GM19035 (cell line): ENCODE results near the gene DAPP1.
"Not testable (repeated sequence)": the region's sequence is repeated elsewhere in the genome, so short reads cannot be mapped to it uniquely, and the experiment has no call there.

Experiments used
- ATAC-seq: cut with Tn5 transposase; IDR thresholded peaks from one replicate; pipeline ENCODE4 v1.9.1; 2021; ENCODE audit not compliant: unreplicated experiment

Gene DAPP1

DNA sequence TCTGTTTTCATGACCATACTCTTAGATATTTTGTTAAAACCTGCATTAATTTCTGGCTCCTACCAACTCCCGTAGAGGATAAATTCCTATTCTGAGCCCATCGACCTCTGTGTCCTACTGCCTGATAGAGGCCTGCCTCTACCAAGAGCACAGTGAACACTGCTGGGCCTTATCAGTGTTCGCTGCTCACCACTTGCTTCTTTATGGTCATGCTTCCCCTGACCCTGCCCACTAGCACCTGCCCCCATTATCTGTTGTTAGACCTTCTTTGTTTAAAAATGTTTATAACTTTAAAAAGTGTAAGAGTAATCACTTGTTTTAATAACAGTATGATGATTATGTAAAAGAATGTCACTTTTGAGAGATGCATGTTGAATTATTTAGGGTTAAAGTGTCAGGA, 6.1 kb downstream of the DAPP1 start:
- no peak for ATAC-seq

- no peak for ATAC-seq
These were observed 7.5 kb downstream of the DAPP1 start for GRCh38 chr4:99824070-99824599.

GRCh38 chr4:99825272-99825671, 8.6 kb downstream of the DAPP1 start:
- no peak for ATAC-seq

- ATAC-seq, result no peak
These were observed 9.4 kb downstream of the DAPP1 start for GRCh38 chr4:99826016-99826415.

- ATAC-seq, result no peak
These were observed 10.8 kb downstream of the DAPP1 start for GRCh38 chr4:99827454-99827853.

DNA sequence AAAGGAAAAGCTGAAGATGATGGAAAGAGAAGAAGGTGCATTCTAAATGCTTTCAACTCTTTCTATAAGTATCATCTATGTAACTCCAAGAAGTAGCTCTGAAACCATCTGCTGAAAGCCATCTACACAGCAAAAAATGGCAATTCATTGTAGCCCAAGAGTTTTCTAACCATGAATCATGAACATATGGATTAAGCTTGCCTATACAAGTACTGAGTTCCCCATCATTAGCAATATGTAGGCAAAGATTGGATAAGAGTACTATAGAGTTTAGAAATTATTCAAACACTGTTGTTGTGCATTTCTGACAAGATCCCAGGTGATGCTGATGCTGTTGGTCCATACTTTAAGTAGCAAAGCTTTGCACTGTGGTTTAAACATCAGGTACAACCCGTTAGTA, 11.2 kb downstream of the DAPP1 start:
- no peak for ATAC-seq

DNA sequence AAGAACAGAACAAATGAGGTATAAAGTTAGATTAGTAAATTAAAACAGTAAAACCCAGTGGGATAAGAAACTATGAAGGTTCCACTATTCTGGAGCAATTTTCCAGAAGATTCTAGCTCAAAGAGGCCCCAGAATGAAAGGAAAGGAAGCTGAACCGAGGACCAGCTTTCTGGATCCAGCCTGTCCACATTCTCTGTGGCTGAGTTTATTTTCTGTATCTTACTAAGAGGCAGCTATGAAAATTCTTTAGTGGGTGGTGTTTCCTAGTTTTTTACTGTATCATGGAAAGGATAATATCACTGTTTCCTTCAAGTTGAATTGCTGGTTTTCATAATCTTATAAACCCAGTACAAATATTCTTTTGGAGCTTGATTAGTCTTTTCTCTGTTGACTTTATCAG, 11.8 kb downstream of the DAPP1 start:
- ATAC-seq, result no peak

- not testable (repeated sequence) for ATAC-seq
These were observed 13.4 kb downstream of the DAPP1 start for GRCh38 chr4:99830051-99830450.

DNA sequence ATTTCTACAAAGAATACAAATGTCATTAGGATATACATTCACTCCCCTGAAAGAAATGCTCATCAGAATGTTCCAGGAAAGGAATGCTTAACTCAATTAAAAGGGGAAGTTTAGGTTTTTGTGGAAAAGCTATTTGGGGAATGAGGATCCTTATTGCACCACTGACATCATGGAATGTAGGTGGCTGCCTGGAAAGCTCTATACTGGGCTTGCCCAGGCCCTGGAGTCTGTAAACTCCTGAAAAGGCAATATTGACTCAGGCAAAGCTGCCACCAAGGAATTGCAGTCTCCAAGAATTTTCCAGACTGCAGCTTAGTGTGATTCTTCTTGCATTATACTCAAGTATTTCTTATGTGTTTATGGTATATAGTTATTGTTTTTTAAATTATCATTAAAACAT, 15.7 kb downstream of the DAPP1 start:
- ATAC-seq, result no peak

DNA sequence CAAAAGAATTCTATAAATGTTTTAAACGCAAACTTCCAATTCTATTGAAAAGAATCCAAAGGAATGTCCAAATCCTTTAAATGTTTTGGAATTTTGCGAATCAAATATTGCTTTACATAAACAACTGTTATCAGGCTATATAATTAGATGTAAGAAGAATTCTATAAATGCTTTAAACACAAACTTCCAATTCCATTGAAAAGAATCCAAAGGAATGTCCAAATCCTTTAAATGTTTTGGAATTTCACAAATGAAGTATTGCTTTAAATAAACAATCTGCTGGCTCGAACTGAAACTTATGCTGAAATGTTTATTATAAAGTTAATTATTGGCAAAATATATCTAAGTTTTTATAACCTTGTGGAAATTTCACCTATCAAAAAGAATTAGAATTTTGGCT, 16.1 kb downstream of the DAPP1 start:
- ATAC-seq, result no peak

GRCh38 chr4:99833756-99834155, 17.1 kb downstream of the DAPP1 start:
- ATAC-seq, result no peak

DNA sequence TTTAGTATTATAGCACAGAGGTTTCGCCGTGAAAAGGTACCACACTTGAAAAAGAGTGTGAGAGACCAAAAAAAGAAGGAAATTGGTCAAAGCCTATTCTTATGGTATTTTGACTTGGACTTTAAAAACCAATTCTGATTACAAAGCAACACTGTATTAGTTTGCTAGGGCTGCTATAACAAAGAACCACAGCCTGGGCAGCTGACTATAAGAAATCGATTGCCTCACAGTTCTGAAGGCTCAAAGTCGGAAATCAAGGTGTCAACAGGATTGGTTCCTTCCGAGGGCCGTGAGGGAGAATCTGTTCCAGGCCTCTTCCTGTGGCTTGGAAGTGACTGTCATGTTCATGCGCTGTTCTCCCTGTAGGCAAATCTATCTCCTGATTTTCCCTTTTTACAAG, 17.9 kb downstream of the DAPP1 start:
- no peak for ATAC-seq

DNA sequence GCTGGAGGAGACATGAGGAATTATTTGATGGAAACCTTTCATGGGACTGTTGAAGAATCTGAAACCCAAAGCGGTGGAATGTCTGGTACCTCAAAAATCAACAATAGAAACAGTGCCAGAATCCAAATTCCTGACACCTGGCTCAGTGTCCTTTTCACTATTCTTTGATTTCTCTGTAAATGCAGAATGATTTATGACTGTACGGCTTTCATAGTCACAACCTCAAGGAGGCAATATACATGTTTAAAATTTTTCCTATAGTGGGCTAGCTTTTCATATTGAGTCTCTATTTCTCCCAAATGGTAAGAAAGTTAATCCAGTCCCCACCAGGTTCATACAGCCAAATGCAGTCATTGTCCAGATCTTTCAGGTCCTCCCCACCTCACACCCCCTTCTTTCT, 19.3 kb downstream of the DAPP1 start:
- no peak for ATAC-seq

- ATAC-seq, result no peak
These were observed 22.3 kb downstream of the DAPP1 start for GRCh38 chr4:99838927-99839326.

- no peak for ATAC-seq
These were observed 24.5 kb downstream of the DAPP1 start for GRCh38 chr4:99841129-99841528.

DNA sequence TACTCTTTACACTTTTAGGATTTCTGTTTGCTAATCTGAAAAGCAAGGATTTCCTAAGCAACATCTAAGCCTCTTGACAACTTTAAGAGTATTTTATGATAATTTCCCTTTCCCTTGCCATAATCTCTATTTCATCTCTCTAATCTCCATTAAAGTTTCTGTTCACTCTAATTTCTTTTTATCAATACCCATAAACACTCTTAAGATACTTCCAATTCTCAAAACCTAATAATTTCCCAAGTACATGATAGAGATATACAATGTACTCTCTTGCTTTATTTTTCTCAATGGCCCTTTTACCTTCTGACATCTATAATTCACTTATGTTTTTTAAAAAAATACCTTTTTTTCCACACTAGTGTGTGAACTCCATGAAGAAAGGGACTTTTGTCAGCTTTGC, 26.8 kb downstream of the DAPP1 start:
- no peak for ATAC-seq

DNA sequence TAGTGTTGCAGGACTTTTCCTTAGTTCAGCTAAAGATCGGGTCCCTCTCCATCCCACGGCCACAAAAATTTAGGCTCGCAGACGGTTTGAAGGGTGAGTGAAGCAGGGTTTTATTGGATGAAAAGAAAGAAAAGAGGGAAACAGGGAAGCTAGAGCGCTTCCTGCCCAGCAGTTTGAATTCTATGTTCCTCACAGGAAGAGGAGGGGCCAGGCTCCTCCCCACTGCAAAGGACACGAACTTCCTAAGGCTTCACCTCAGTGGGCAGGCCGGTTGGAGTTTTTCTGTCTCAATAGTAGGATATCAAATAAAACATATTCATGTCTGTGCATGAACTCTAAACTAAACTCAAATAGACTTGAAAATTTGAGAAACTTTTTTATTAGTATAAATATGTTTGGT, 27.4 kb downstream of the DAPP1 start:
- ATAC-seq, result no peak

DNA sequence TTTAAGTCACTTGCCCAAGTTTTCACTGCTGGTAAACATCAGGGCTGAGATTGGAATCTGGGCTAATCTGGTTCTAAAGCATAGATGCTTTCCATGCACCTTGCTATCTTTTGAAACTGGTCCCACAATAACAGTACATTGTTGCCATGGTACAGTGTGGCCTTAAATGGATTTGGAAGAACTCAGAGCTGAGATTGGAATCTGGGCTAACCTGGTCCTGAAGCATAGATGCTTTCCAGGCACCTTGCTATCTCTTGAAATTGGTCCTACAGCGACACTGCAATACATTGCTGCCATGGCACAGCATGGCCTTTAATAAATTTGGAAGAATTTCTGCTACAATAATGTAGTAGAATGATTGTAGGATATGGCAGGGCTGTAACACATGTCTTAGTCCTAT, 28.6 kb downstream of the DAPP1 start:
- ATAC-seq, result no peak

GRCh38 chr4:99845708-99846469, 29.3 kb downstream of the DAPP1 start:
- no peak for ATAC-seq

DNA sequence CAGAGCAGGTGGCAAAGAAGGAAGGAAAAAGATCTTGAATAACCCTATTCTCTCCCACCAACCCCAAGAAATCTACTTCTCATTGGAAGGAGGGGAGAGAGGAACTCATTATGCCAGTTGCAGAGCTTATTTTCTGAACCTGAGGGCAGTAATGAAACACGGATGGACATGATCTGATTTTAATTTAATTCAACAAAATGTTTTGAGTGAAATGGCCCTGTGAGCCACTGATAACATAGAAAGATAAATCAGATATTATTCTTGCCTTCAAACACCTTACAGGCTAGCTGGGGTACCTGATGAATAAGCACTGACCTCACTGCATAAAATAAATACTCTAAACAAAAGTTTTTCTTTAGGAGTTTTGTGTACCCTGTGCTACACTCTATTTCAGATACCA, 30.3 kb downstream of the DAPP1 start:
- ATAC-seq, result no peak

DNA sequence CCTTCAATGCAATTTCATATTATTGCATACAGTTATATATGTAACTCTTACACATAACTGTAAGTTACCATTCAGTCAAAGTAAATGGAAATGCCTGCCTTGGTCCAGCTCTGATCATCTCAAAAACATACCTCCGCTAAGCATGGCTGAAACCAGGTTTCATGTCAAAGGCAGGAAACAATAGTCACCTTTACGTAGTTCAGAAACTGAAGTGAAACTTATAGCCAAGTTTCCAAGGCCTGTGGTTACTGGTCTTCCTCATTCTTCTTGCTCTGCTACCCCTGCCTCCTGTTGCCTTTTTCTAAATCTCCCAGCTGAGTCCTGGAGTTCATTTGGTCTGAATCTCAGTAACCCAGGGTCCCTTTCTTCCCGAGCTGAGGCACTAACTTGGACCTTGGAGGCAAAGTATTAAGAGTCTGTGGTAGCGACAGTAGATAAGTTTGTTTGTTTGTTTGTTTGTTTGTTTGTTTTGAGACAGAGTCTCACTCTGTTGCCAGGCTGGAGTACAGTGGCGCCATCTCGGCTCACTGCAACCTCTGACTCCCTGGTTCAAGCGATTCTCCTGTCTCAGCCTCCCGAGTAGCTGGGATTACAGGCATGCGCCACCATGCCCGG, 30.8 kb downstream of the DAPP1 start:
- peak; percentile 60 for ATAC-seq

DNA sequence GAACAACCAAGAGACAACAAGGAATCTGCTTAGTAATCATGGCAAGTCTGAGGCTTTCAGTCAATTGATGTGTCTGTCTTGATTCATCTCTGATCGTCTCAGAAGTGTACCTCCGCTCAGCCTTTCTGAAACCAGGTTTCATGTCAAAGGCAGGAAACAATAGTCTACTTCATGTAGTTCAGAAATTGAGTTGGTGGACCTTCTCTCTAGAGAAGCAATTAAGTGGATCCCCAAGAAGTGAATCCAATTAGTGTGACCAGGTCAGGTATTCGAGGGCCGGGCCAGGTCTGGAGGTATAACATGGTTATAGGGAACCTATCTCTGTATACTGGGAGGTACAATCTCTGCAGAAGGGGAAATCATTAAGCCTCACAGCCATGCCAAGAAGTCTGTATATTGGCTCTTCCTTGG, 32.0 kb downstream of the DAPP1 start:
- ATAC-seq, result peak; percentile 39
